IMR-90 (cell line): ENCODE measurements around the gene BZW2. TPM values are rescaled to one million over a fixed set of nuclear protein-coding genes. Genes with fewer than 3 reads are reported as not detected.

Experiments
- ATAC-seq: fragments of 200-7000 bp; cut with Tn5 transposase; 2 replicates; pipeline ENCODE4 v1.9.1; 2020; ENCODE audit warnings: low read depth, mild to moderate bottlenecking, moderate library complexity
- BruUV-seq: library from RNA; stranded (reverse); fragments of 400-500 nt; replicated peaks from 2 replicates; lab custom pipeline; 2021; lab: Mats Ljungman, UMichigan
- CTCF ChIA-PET: fragments of 300-600 bp; formaldehyde crosslinking; extraction: SDS; loops from one replicate; lab custom pipeline; 2021; ENCODE audit warnings: antibody characterized with exemption; lab: Yijun Ruan, JAX
- POLR2A ChIA-PET: fragments of 300-600 bp; sonication (Branson Sonifier 250); formaldehyde crosslinking; loops from one replicate; lab custom pipeline; 2022; ENCODE audit warnings: antibody characterized with exemption; ENCODE audit not compliant: unreplicated experiment; lab: Charles Lee
- DNase-seq: peaks from one replicate; pipeline ENCODE4 v3.0.0; 2013
- H2AFZ ChIP-seq: replicated peaks from 2 replicates; pipeline ENCODE3; 2013; ENCODE audit warnings: low read length, mild to moderate bottlenecking; ENCODE audit not compliant: poor library complexity
- H2AK5ac ChIP-seq: 2 replicates; pipeline ENCODE4 v1.6.1; 2013; ENCODE audit warnings: low read depth, low read length, inconsistent platforms
- H2AK9ac ChIP-seq: replicated peaks from 2 replicates; pipeline ENCODE3; 2013; ENCODE audit warnings: mild to moderate bottlenecking, low read depth, low read length, moderate library complexity; ENCODE audit not compliant: poor library complexity
- H2BK120ac ChIP-seq: 2 replicates; pipeline ENCODE4 v1.6.1; 2013; ENCODE audit warnings: low read depth, low read length, inconsistent platforms
- H2BK15ac ChIP-seq: 3 replicates; pipeline ENCODE4 v1.6.1; 2013; ENCODE audit warnings: low read depth, low read length, inconsistent platforms
- H2BK20ac ChIP-seq: 2 replicates; pipeline ENCODE4 v1.6.1; 2013; ENCODE audit warnings: low read depth, mild to moderate bottlenecking, inconsistent platforms, low read length, moderate library complexity
- H2BK5ac ChIP-seq: 2 replicates; pipeline ENCODE4 v1.6.1; 2013; ENCODE audit warnings: mild to moderate bottlenecking, low read depth, low read length, inconsistent platforms; ENCODE audit not compliant: poor library complexity, severe bottlenecking
- H3K14ac ChIP-seq: replicated peaks from 2 replicates; pipeline ENCODE4 v1.6.1; 2013; ENCODE audit warnings: low read depth, low read length, inconsistent platforms
- H3K18ac ChIP-seq: 2 replicates; pipeline ENCODE4 v1.6.1; 2013; ENCODE audit warnings: low read depth, low read length, control low read depth
- H3K23ac ChIP-seq: 2 replicates; pipeline ENCODE4 v1.6.1; 2013; ENCODE audit warnings: low read depth, low read length, inconsistent platforms
- H3K27ac ChIP-seq: 2 replicates; pipeline ENCODE4 v1.5.1; 2013; ENCODE audit warnings: mild to moderate bottlenecking, control low read depth, low read length; ENCODE audit not compliant: insufficient read depth
- H3K27me3 ChIP-seq: 2 replicates; pipeline ENCODE4 v1.6.1; 2013; ENCODE audit warnings: low read length; ENCODE audit not compliant: control insufficient read depth, insufficient read depth
- H3K36me3 ChIP-seq: 2 replicates; pipeline ENCODE4 v1.6.1; 2013; ENCODE audit warnings: low read length, mixed read lengths; ENCODE audit not compliant: control insufficient read depth, insufficient read depth
- H3K4ac ChIP-seq: 2 replicates; pipeline ENCODE4 v1.6.1; 2013; ENCODE audit warnings: low read depth, low read length, inconsistent platforms
- H3K4me1 ChIP-seq: 2 replicates; pipeline ENCODE4 v1.6.1; 2013; ENCODE audit warnings: low read length, mixed read lengths; ENCODE audit not compliant: control insufficient read depth, insufficient read depth
- H3K4me2 ChIP-seq: 2 replicates; pipeline ENCODE4 v1.6.1; 2013; ENCODE audit warnings: low read depth, mild to moderate bottlenecking, control low read depth, low read length, moderate library complexity
- H3K4me3 ChIP-seq: 2 replicates; pipeline ENCODE4 v1.5.1; 2013; ENCODE audit warnings: low read depth, mild to moderate bottlenecking, control low read depth, low read length, moderate library complexity; ENCODE audit not compliant: insufficient read depth
- H3K56ac ChIP-seq: 2 replicates; pipeline ENCODE4 v1.6.1; 2013; ENCODE audit warnings: low read length, inconsistent platforms; ENCODE audit not compliant: insufficient read depth; ENCODE audit errors: extremely low read depth
- H3K79me1 ChIP-seq, 2 experiments: 2 replicates each; pipeline ENCODE4 v1.6.1; 2013; ENCODE audit warnings: low read length in 2 of 2, inconsistent platforms in 1 of 2, low read depth in 1 of 2
- H3K9ac ChIP-seq: 2 replicates; pipeline ENCODE4 v1.6.1; 2013; ENCODE audit warnings: low read depth, low read length, control low read depth
- H3K9me1 ChIP-seq: 2 replicates; pipeline ENCODE4 v1.6.1; 2013; ENCODE audit warnings: low read length, inconsistent platforms; ENCODE audit not compliant: insufficient read depth
- H3K9me3 ChIP-seq: 2 replicates; pipeline ENCODE4 v1.6.1; 2013; ENCODE audit warnings: low read length; ENCODE audit not compliant: control insufficient read depth, insufficient read depth
- H4K20me1 ChIP-seq: 2 replicates; pipeline ENCODE4 v1.6.1; 2013; ENCODE audit warnings: low read length, inconsistent platforms; ENCODE audit not compliant: insufficient read depth
- H4K5ac ChIP-seq: 2 replicates; pipeline ENCODE4 v1.6.1; 2013; ENCODE audit warnings: mild to moderate bottlenecking, low read depth, low read length, control low read depth
- H4K8ac ChIP-seq, 2 experiments: 2 replicates each; pipeline ENCODE4 v1.6.1; 2013; ENCODE audit warnings: low read depth in 2 of 2, low read length in 2 of 2, control low read depth in 1 of 2, inconsistent platforms in 1 of 2
- H4K91ac ChIP-seq: 2 replicates; pipeline ENCODE4 v1.6.1; 2013; ENCODE audit warnings: low read depth, low read length, inconsistent platforms; ENCODE audit not compliant: insufficient read depth
- CEBPB ChIP-seq: IDR thresholded peaks from 2 replicates; pipeline ENCODE4 v1.6.1; 2012; ENCODE audit warnings: low read depth, low read length, improper control_type of control experiment
- CHD1 ChIP-seq: IDR thresholded peaks from 2 replicates; pipeline ENCODE4 v1.6.1; 2012; ENCODE audit warnings: low read depth, low read length, improper control_type of control experiment
- MAFK ChIP-seq: IDR thresholded peaks from 2 replicates; pipeline ENCODE4 v1.6.1; 2012; ENCODE audit warnings: low read depth, low read length, improper control_type of control experiment
- WGBS, 2 experiments: methylation state at CpG; one replicate each; pipeline versions ENCODE4 v1.1.5 to v1.1.7; 2013; ENCODE audit warnings: missing lambda C conversion rate in 2 of 2; ENCODE audit not compliant: insufficient read length in 1 of 2; ENCODE audit errors: extremely low coverage in 2 of 2; 5-methylcytosine and 5-hydroxymethylcytosine counted together
- dilution Hi-C: fragments of 300-500 bp; cut with HindIII; formaldehyde crosslinking; loops from one replicate; pipeline ENCODE4 v1.14.3; 2018; ENCODE audit warnings: low sequenced_read_pairs; ENCODE audit not compliant: unreplicated experiment
- in situ Hi-C: fragments of 300-500 bp; cut with MboI; formaldehyde crosslinking; loops from 3 replicates; pipeline ENCODE4 v1.14.3; 2019; ENCODE audit warnings: low sequenced_read_pairs, inconsistent platforms, mixed read lengths
- intact Hi-C: fragments of 100-400 bp; cut with micrococcal nuclease; formaldehyde crosslinking; loops from 2 replicates; pipeline ENCODE4 v1.10.0; 2022
- polyA plus RNA-seq, 3 experiments: library from polyadenylated mRNA; depleted of rRNA; stranded (reverse); fragments of >200 nt; gene quantifications; 2 replicates each; pipeline ENCODE4 v1.2.3, GENCODE V29; 2012; ENCODE audit warnings: low replicate concordance in 1 of 3
- total RNA-seq: library from RNA; depleted of rRNA; stranded (reverse); fragments of >200 nt; gene quantifications from 2 replicates; pipeline ENCODE4 v1.2.3, GENCODE V29; 2012

The BZW2 gene
- total and polyA plus RNA-seq, 2 of the 4 experiments (the other 2 are of a cell fraction): 58.1 to 92.9 TPM

GRCh38 chr7:16726189-16726588 lies 80.2 kb downstream of the BZW2 start:
- H4K20me1 ChIP-seq: no peaks in the 10 kb centered on the region
- ATAC-seq (no peak), DNase-seq (no peak)
- dilution Hi-C loops: no loop called here
- in situ Hi-C loops: no loop called here
- no peak overlapping the region for H2BK120ac ChIP-seq
- no peak overlapping the region for H3K9ac ChIP-seq
- H3K27me3 ChIP-seq: no peaks in the 10 kb centered on the region
- no peak overlapping the region for H3K4me3 ChIP-seq
- H4K8ac ChIP-seq: no peak overlapping the region
- no peak overlapping the region for H3K23ac ChIP-seq
- H4K91ac ChIP-seq: no peak overlapping the region
- no peaks in the 10 kb centered on the region for H3K79me1 ChIP-seq
- H3K56ac ChIP-seq: no peak overlapping the region
- intact Hi-C loops: loop anchor here (5.0 kb wide), 1 partner anchor 1469 kb away; no protein-coding TSS in a partner anchor
- no peak overlapping the region for H2BK15ac ChIP-seq
- H2BK20ac ChIP-seq: no peak overlapping the region
- H3K27ac ChIP-seq: no peak overlapping the region
- POLR2A ChIA-PET: no interaction called here
- no CpG with 5 or more reads among the region's 2 CpGs for WGBS, 2 experiments
- H3K4me2 ChIP-seq: no peak overlapping the region
- H2AFZ ChIP-seq: no peak overlapping the region
- H3K9me3 ChIP-seq: no peaks in the 10 kb centered on the region
- H3K18ac ChIP-seq: no peak overlapping the region
- H2AK9ac ChIP-seq: no peak overlapping the region
- H2AK5ac ChIP-seq: no peak overlapping the region
- no TSS peak for BruUV-seq
- no peak for TF ChIP-seq CEBPB
- TF ChIP-seq MAFK: no peak
- no peak for TF ChIP-seq CHD1
- no peak overlapping the region for H3K14ac ChIP-seq
- no peak overlapping the region for H3K4ac ChIP-seq
- H4K5ac ChIP-seq: no peak overlapping the region
- no peaks in the 10 kb centered on the region for H3K9me1 ChIP-seq
- H3K36me3 ChIP-seq: no peaks in the 10 kb centered on the region
- H2BK5ac ChIP-seq: no peak overlapping the region
- H3K4me1 ChIP-seq: no peaks in the 10 kb centered on the region
- CTCF ChIA-PET: no interaction called here
